Measurements from ENCODE around the gene VIM.
"Not testable (repeated sequence)": the region's sequence is repeated elsewhere in the genome, so short reads cannot be mapped to it uniquely, and the experiment has no call there.

The VIM gene

GRCh38 chr10:17256627-17257026 is 28.6 kb downstream of the VIM start:
- DNase-seq (ENCODE audit: low read depth), result peak; percentile 21

DNA sequence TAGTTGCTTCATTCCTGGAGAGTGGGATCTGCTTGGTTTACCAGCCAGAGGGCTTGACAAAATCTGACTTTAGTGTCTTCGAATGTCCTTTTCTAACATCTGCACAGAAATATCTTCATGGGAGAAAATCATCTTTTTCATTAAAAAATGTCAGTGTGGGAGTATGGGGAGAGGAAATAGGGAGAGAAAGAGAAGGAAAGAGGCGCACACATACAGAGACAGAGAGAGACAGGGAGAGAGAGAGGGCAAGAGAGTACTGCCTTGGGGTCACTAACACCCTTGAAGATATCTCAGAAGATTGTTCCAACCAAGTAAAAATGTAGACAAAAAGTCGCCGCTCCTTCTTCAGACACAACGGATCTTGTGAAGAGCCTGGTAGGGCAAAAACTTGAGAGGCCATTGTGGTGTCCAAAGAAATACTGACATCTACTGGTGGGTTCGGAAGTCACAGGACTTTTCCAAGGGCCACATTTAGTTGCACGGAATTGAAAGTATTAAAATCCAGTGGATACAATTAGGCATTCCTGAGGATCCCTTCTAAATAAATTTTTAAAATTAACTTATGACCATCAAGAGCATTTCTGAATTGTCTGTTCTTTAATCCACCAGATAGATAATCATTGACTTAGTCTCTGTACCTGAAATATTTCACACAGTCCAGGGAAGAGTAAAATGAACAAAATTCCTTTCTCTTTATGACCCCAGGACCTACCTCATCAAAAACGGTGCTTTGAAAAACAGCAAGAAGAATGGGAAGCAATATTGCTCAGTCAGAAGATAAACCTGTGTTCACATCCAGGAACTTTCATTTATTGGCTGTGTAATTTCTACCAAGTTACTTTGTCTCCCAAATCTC is 29.7 kb downstream of the VIM start:
- peak; percentile 85 for DNase-seq (ENCODE audit: low read depth)

- DNase-seq (ENCODE audit: low read depth), result no peak
Measured at GRCh38 chr10:17262502-17262901, 34.5 kb downstream of the VIM start.

DNA sequence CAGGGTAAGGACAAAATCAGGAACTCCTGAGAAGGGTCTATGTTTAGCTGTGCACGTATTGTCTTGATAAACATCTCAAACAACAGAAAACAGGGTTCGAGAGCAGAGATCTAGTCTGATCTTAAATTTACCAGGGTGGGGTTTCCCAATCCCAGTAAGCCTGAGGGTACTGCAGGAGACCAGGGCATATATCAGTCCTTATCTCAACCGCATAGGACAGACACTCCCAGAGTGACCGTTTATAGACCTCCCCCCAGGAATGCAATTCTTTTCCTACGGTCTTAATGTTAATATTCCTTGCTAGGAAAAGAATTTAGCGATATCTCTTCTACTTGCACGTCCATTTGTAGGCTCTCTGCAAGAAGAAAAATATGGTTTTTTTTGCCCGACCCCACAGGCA is 35.5 kb downstream of the VIM start:
- no peak for DNase-seq (ENCODE audit: low read depth)

- DNase-seq (ENCODE audit: low read depth), result no peak
Measured at GRCh38 chr10:17265468-17265867, 37.4 kb downstream of the VIM start.

GRCh38 chr10:17266549-17266948 is 38.5 kb downstream of the VIM start:
- DNase-seq (ENCODE audit: low read depth), result not testable (repeated sequence)

DNA sequence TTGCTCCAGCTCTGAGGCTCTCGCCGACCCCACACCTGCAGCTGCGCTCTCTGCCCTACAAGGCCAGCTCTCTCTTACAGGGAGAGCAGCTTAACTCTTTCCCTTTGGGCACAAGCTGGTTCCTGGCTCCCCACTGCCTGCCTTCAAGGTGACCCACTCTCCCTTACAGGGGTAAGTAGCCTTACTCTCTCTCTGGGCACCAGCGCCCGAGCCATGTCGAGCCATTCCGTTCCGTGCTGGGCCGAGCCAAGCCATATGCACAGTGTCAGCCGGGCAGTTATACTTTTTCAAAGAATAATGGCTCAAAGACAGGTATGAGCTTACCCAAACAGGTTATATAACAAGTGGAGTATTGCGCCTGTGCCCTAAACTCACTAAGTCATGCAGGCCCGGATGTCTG is 44.6 kb downstream of the VIM start:
- DNase-seq (ENCODE audit: low read depth), result no peak

DNA sequence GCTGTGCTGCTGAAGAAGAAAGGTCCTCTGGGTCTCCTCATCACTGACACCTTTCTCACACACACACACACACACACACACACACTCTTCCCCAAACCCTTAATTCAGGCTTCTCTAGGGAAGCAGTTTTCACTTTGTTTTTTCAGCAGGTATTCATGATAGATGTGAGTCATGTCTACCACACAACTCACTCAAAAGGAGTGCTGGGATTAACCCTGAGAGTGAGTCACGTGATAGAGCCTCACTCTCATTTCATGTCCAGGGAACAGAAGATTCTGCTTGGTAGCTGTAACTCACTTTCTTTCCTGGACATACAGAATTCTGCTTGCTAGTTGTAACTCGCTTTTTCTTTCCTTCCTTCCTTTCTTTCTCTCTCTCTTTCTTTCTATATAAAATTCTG is 45.4 kb downstream of the VIM start:
- peak; percentile 83 for DNase-seq (ENCODE audit: low read depth)

- no peak for DNase-seq (ENCODE audit: low read depth)
Measured at GRCh38 chr10:17276756-17277424, 48.8 kb downstream of the VIM start.

DNA sequence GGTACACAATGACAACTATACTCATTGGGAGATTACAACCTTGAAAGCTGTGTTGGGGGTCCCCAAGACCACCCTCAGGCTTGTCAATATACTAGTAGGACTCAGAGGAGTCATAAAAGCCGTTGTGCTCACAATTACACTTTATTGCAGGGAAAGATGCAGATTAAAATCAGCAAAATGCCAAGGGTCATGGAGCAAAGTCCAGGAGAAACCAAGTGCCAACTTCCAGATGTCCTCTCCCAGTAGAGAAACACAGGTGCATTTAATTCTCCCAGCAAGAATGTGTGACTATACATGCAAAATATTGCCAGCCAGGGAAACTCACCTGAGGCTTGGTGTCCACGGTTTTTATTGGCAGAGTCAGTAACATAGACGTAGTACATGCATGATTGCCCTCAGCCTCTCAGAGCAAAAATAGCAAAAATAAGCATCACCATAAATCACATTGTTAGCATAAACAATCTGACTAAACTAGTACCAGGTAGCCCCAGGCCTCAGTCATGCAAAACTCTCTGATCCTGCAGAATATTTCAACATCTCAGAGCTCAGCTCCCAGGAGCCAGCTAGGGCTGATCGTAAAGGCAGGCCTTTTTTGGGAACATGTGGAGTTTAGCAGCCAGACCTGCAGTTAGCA is 50.7 kb downstream of the VIM start:
- no peak for DNase-seq (ENCODE audit: low read depth)

DNA sequence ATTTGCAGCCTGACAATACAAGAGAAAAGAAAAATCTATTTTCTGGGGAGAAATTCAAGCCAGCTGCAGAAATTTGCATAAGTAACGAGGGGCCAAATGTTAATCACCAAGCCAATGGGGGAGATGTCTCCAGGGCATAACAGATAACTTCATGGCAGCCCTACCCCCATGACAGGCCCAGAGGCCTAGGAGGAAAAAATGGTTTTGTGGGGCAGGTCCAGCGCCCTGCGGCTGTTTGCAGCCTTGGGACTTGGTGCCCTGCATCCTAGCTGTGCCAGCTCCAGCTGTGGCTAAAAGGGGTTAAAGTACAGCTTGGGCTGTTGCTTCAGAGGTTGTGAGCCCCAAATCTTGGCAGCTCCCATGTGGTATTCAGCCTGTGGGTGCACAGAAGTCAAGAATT is 54.3 kb downstream of the VIM start:
- no peak for DNase-seq (ENCODE audit: low read depth)

- no peak for DNase-seq (ENCODE audit: low read depth)
Measured at GRCh38 chr10:17286562-17287550, 58.8 kb downstream of the VIM start.

Data from ELR (cell line).